WTC11 (cell line): ENCODE results near the gene P2RX6. TPM values are rescaled to one million over a fixed set of nuclear protein-coding genes. Genes with fewer than 3 reads are reported as not detected.
A peak's percentile ranks its signal among the peaks of the same experiment; 100 is the strongest.
"Not testable (repeated sequence)": the region's sequence is repeated elsewhere in the genome, so short reads cannot be mapped to it uniquely, and the experiment has no call there.

Experiments
- ATAC-seq: fragments of 200-7000 bp; cut with Tn5 transposase; 2 replicates; pipeline ENCODE4 v1.10.0; 2021; ENCODE audit warnings: mild to moderate bottlenecking, moderate library complexity
- CTCF ChIA-PET: fragments of 300-600 bp; sonication (Branson Sonifier 250); formaldehyde crosslinking; loops from one replicate; lab custom pipeline; 2021; ENCODE audit warnings: antibody characterized with exemption; lab: Charles Lee
- POLR2A ChIA-PET: fragments of 350-600 bp; sonication (Branson Sonifier 250); formaldehyde crosslinking; loops from one replicate; lab custom pipeline; 2021; ENCODE audit warnings: antibody characterized with exemption; lab: Charles Lee
- DNase-seq: peaks from one replicate; pipeline ENCODE4 v3.0.0; 2021; ENCODE audit warnings: low spot score
- H3K27ac Mint-ChIP-seq: 2 replicates; pipeline ENCODE4 v1.8.0; 2021; ENCODE audit warnings: mixed read lengths
- H3K27me3 Mint-ChIP-seq: 2 replicates; pipeline ENCODE4 v1.8.0; 2021; ENCODE audit warnings: low read depth, mild to moderate bottlenecking, moderate library complexity, mixed read lengths
- H3K36me3 Mint-ChIP-seq: 2 replicates; pipeline ENCODE4 v1.8.0; 2021; ENCODE audit warnings: mixed read lengths
- H3K4me1 Mint-ChIP-seq: 2 replicates; pipeline ENCODE4 v1.8.0; 2022; ENCODE audit warnings: mixed read lengths
- H3K4me3 Mint-ChIP-seq: 2 replicates; pipeline ENCODE4 v1.8.0; 2021; ENCODE audit warnings: mild to moderate bottlenecking, moderate library complexity, mixed read lengths
- H3K9me3 Mint-ChIP-seq: 2 replicates; pipeline ENCODE4 v1.8.0; 2021; ENCODE audit warnings: mixed read lengths
- EMX1 ChIP-seq: fragments of 250-450 bp; sonication (Bioruptor Pico); IDR thresholded peaks from 2 replicates; pipeline ENCODE4 v1.8.0; 2021; ENCODE audit warnings: mild to moderate bottlenecking
- ESRRA ChIP-seq: sonication (generic); formaldehyde crosslinking; IDR thresholded peaks from 2 replicates; pipeline ENCODE4 v1.8.1; 2022; ENCODE audit warnings: mild to moderate bottlenecking, missing genetic modification reagents, borderline replicate concordance
- GRHL2 ChIP-seq: fragments of 250-450 bp; sonication (Bioruptor Pico); IDR thresholded peaks from 2 replicates; pipeline ENCODE4 v1.8.0; 2022; ENCODE audit warnings: mild to moderate bottlenecking, moderate library complexity; ENCODE audit not compliant: insufficient replicate concordance, severe bottlenecking
- GTF2I ChIP-seq: fragments of 250-450 bp; sonication (Bioruptor Pico); conservative IDR thresholded peaks from 2 replicates; pipeline ENCODE4 v1.4.0; 2021; ENCODE audit warnings: mild to moderate bottlenecking
- MXD4 ChIP-seq: fragments of 250-450 bp; sonication (Bioruptor Pico); IDR thresholded peaks from 2 replicates; pipeline ENCODE4 v1.8.0; 2021; ENCODE audit warnings: mild to moderate bottlenecking, moderate library complexity, borderline replicate concordance
- NR1H2 ChIP-seq: sonication (generic); formaldehyde crosslinking; IDR thresholded peaks from 2 replicates; pipeline ENCODE4 v1.9.0; 2021; ENCODE audit warnings: mild to moderate bottlenecking, moderate library complexity, missing genetic modification reagents
- SMAD4 ChIP-seq: sonication (generic); formaldehyde crosslinking; IDR thresholded peaks from 2 replicates; pipeline ENCODE4 v1.8.0; 2022; ENCODE audit warnings: mild to moderate bottlenecking, missing genetic modification reagents
- TCF7 ChIP-seq: sonication (generic); formaldehyde crosslinking; IDR thresholded peaks from 2 replicates; pipeline ENCODE4 v1.8.0; 2022; ENCODE audit warnings: mild to moderate bottlenecking, low read depth, missing genetic modification reagents, moderate library complexity
- ZNF121 ChIP-seq: sonication (generic); formaldehyde crosslinking; IDR thresholded peaks from 2 replicates; pipeline ENCODE4 v1.8.0; 2023; ENCODE audit warnings: missing genetic modification reagents
- ZNF396 ChIP-seq: fragments of 250-450 bp; sonication (Bioruptor Pico); IDR thresholded peaks from 2 replicates; pipeline ENCODE4 v1.8.0; 2021; ENCODE audit warnings: mild to moderate bottlenecking, moderate library complexity, borderline replicate concordance
- total RNA-seq: library from RNA; stranded (reverse); gene quantifications from 3 replicates; pipeline ENCODE4 v1.2.3, GENCODE V29; 2021
- TF ChIP-seq, protein P1 (sequence below): fragments of 250-450 bp; sonication (Bioruptor Pico); conservative IDR thresholded peaks from 2 replicates; pipeline ENCODE4 v1.9.0; 2021; ENCODE audit warnings: mild to moderate bottlenecking
- TF ChIP-seq, protein P2 (sequence below): fragments of 250-450 bp; sonication (Bioruptor Pico); IDR thresholded peaks from 2 replicates; pipeline ENCODE4 v2.1.2; 2022; ENCODE audit warnings: mild to moderate bottlenecking, moderate library complexity
- TF ChIP-seq, protein P3 (sequence below): sonication (generic); formaldehyde crosslinking; IDR thresholded peaks from 2 replicates; pipeline ENCODE4 v1.8.1; 2023; ENCODE audit warnings: mild to moderate bottlenecking, missing genetic modification reagents, moderate library complexity
- TF ChIP-seq, protein P4 (sequence below): sonication (generic); formaldehyde crosslinking; IDR thresholded peaks from 2 replicates; pipeline ENCODE4 v1.8.0; 2022; ENCODE audit warnings: missing genetic modification reagents
- TF ChIP-seq, protein P5 (sequence below): sonication (generic); formaldehyde crosslinking; IDR thresholded peaks from 2 replicates; pipeline ENCODE4 v1.8.0; 2023; ENCODE audit warnings: mild to moderate bottlenecking, missing genetic modification reagents

Gene P2RX6
- total RNA-seq, 1 experiment from 2014 or later: 0.13 TPM

DNA sequence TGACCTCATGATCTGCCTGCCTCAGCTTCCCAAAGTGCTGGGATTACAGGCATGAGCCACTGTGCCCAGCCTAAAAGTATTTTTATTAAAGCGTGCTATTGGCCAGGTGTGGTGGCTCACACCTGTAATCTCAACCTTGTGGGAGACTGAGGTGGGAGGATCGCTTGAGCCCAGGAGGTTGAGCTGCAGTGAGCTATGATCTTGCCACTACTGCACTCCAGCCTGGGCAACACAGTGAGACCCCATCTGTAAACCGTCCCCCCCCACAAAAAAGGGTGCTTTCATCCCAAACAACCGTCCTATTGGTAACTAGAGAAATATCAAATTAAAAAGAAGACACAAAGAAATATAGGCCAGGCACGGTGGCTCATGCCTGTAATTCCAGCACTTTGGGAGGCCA is 24.2 kb downstream of the P2RX6 start:
- CTCF ChIA-PET: interaction anchor here (2.3 kb wide), 1 partner anchor 18 kb away, joined by 11 read pairs; no protein-coding TSS in a partner anchor
- H3K27me3 Mint-ChIP-seq: peaks cover 13% of the 10 kb centered on the region
- H3K4me3 Mint-ChIP-seq, H3K4me1 Mint-ChIP-seq, H3K36me3 Mint-ChIP-seq, POLR2A ChIA-PET, DNase-seq, ATAC-seq, H3K27ac Mint-ChIP-seq, H3K9me3 Mint-ChIP-seq: not testable (repeated sequence)
- TF ChIP-seq ZNF121 (CRISPR knock-in tag): peak; percentile 49; the same call in 1 of the 2 replicates

DNA sequence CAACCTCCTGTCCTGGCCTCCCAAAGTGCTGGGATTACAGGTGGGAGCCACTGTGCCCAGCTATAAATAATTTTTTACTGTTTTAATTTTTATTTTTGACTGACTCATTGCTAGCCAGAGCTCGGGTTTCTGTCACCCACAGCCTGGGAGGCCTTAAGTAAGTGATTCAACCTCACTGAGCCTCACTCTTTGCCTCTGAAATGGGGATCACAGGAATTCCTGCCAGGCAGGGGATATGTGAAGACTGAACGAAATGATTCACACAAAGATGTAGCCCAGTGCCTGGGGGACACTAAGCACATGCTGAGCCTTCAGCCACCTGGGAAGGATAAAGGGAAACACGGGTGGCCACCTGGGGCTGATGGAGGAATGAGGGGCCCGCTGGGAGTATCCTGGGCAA is 27.0 kb downstream of the P2RX6 start:
- Mint-ChIP-seq H3K36me3 (no peaks in the 10 kb centered on the region), H3K27me3 (peaks cover 23% of the 10 kb centered on the region), H3K27ac (no peak overlapping the region), H3K4me1 (peaks cover 11% of the 10 kb centered on the region), H3K9me3 (no peaks in the 10 kb centered on the region), H3K4me3 (no peak overlapping the region)
- TF ChIP-seq ZNF396 (CRISPR knock-in tag) (no peak), GTF2I (CRISPR knock-in tag) (no peak), MXD4 (no peak), NR1H2 (CRISPR knock-in tag) (no peak), EMX1 (CRISPR knock-in tag) (no peak), GRHL2 (CRISPR knock-in tag) (no peak), SMAD4 (CRISPR knock-in tag) (no peak), TCF7 (CRISPR knock-in tag) (no peak), ESRRA (CRISPR knock-in tag) (no peak), ZNF121 (CRISPR knock-in tag) (no peak)
- TF ChIP-seq, protein P1, sequence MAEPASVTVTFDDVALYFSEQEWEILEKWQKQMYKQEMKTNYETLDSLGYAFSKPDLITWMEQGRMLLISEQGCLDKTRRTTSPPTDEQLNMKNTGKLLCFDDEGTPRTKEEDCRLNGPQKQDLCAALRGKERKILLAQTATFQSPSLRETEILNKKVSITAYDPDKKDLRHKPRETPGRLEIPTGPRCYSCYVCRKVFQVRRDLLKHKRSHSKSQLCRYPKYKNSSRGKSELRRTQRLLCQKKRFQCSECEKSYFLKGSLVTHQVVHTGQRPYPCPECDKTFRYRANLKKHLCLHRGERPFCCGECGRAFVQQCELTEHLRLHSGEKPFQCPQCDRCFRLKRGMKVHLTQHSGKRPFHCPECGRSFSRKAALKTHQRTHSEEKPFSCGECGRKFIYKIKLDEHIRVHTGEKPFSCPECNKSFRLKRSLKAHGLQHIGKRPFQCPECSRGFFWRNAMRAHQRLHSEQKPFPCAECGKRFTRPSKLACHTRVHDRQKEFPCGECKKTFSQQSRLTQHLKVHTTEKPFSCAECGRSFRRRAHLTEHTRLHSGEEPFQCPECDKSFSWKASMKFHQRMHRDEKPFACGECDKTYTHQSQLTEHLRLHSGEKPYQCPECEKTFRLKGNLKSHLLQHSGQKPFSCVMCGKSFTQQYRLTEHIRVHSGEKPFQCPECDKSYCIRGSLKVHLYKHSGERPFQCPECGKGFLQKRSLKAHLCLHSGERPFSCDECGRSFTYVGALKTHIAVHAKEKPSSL (CRISPR knock-in tag): no peak
- TF ChIP-seq, protein P2, sequence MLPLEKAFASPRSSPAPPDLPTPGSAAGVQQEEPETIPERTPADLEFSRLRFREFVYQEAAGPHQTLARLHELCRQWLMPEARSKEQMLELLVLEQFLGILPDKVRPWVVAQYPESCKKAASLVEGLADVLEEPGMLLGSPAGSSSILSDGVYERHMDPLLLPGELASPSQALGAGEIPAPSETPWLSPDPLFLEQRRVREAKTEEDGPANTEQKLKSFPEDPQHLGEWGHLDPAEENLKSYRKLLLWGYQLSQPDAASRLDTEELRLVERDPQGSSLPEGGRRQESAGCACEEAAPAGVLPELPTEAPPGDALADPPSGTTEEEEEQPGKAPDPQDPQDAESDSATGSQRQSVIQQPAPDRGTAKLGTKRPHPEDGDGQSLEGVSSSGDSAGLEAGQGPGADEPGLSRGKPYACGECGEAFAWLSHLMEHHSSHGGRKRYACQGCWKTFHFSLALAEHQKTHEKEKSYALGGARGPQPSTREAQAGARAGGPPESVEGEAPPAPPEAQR (CRISPR knock-in tag): no peak
- TF ChIP-seq, protein P3, sequence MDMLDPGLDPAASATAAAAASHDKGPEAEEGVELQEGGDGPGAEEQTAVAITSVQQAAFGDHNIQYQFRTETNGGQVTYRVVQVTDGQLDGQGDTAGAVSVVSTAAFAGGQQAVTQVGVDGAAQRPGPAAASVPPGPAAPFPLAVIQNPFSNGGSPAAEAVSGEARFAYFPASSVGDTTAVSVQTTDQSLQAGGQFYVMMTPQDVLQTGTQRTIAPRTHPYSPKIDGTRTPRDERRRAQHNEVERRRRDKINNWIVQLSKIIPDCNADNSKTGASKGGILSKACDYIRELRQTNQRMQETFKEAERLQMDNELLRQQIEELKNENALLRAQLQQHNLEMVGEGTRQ (CRISPR knock-in tag): no peak
- TF ChIP-seq, protein P4, sequence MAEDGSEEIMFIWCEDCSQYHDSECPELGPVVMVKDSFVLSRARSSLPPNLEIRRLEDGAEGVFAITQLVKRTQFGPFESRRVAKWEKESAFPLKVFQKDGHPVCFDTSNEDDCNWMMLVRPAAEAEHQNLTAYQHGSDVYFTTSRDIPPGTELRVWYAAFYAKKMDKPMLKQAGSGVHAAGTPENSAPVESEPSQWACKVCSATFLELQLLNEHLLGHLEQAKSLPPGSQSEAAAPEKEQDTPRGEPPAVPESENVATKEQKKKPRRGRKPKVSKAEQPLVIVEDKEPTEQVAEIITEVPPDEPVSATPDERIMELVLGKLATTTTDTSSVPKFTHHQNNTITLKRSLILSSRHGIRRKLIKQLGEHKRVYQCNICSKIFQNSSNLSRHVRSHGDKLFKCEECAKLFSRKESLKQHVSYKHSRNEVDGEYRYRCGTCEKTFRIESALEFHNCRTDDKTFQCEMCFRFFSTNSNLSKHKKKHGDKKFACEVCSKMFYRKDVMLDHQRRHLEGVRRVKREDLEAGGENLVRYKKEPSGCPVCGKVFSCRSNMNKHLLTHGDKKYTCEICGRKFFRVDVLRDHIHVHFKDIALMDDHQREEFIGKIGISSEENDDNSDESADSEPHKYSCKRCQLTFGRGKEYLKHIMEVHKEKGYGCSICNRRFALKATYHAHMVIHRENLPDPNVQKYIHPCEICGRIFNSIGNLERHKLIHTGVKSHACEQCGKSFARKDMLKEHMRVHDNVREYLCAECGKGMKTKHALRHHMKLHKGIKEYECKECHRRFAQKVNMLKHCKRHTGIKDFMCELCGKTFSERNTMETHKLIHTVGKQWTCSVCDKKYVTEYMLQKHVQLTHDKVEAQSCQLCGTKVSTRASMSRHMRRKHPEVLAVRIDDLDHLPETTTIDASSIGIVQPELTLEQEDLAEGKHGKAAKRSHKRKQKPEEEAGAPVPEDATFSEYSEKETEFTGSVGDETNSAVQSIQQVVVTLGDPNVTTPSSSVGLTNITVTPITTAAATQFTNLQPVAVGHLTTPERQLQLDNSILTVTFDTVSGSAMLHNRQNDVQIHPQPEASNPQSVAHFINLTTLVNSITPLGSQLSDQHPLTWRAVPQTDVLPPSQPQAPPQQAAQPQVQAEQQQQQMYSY (CRISPR knock-in tag): no peak
- TF ChIP-seq, protein P5, sequence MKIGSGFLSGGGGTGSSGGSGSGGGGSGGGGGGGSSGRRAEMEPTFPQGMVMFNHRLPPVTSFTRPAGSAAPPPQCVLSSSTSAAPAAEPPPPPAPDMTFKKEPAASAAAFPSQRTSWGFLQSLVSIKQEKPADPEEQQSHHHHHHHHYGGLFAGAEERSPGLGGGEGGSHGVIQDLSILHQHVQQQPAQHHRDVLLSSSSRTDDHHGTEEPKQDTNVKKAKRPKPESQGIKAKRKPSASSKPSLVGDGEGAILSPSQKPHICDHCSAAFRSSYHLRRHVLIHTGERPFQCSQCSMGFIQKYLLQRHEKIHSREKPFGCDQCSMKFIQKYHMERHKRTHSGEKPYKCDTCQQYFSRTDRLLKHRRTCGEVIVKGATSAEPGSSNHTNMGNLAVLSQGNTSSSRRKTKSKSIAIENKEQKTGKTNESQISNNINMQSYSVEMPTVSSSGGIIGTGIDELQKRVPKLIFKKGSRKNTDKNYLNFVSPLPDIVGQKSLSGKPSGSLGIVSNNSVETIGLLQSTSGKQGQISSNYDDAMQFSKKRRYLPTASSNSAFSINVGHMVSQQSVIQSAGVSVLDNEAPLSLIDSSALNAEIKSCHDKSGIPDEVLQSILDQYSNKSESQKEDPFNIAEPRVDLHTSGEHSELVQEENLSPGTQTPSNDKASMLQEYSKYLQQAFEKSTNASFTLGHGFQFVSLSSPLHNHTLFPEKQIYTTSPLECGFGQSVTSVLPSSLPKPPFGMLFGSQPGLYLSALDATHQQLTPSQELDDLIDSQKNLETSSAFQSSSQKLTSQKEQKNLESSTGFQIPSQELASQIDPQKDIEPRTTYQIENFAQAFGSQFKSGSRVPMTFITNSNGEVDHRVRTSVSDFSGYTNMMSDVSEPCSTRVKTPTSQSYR (CRISPR knock-in tag): no peak
- ChIA-PET CTCF (interaction anchor here (1.6 to 1.7 kb wide), 2 partner anchors 21 to 61 kb away, joined by 6 to 7 read pairs; no protein-coding TSS in a partner anchor), POLR2A (no interaction called here)
- ATAC-seq (no peak), DNase-seq (no peak)
